ENCODE measurements around the gene RHBDD2.

The RHBDD2 gene

DNA sequence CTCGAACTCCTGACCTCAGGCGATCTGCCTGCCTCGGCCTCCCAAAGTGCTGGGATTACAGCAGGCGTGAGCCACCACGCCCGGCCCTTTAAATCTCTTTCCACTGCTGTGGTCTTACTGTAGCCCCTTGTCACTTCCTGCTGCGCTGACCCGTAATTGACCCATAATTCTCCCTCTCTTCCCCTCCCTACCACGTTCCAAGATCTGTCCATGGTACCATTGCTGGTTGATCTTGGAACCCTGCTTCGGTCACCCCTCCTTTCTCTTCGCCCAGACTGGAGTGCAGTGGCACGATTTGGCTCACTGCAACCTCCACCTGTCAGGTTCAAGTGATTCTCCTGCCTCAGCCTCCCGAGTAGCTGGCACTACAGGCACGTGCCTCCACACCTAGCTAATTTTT is 42.6 kb downstream of the RHBDD2 start:
- no peak for DNase-seq

- DNase-seq = no peak
Observed at GRCh38 chr7:75922966-75923603, 44.3 kb downstream of the RHBDD2 start.

DNA sequence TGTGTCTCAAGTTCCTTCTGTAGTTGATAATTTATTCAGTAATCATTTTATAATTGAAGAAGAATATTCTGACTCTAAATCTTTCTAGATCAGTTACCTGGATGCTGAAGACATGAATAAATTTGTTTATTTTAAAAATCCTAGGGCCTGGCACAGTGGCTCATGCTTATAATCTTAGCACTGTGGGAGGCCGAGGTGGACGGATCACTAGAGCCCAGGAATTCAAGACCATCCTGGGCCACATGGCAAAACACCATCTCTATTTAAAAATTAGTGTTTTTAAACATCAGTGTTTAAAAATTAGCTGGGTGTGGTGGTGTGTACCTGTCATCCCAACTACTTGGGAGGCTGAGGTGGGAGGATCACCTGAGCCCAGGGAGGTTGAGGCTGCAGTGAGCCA is 45.4 kb downstream of the RHBDD2 start:
- no peak for DNase-seq

DNA sequence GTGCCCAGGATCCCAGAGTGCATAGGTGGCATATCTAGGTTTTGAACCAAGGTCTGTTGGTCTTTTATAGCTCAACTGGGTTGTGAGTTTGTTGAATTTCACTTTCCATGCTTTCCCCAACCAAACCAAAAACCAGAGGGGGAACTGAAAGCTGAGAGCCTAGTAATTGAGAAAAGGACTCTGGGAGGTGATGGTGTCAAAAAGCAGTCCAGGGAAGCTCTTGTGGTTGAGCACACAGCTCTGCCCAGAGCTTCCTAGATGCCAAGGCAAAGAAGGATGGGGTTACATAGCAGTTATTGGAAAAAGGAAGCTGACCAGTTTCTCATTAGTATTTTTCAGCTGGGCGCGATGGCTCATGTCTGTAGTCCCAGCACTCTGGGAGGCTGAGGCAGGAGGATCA is 46.1 kb downstream of the RHBDD2 start:
- DNase-seq = no peak

DNA sequence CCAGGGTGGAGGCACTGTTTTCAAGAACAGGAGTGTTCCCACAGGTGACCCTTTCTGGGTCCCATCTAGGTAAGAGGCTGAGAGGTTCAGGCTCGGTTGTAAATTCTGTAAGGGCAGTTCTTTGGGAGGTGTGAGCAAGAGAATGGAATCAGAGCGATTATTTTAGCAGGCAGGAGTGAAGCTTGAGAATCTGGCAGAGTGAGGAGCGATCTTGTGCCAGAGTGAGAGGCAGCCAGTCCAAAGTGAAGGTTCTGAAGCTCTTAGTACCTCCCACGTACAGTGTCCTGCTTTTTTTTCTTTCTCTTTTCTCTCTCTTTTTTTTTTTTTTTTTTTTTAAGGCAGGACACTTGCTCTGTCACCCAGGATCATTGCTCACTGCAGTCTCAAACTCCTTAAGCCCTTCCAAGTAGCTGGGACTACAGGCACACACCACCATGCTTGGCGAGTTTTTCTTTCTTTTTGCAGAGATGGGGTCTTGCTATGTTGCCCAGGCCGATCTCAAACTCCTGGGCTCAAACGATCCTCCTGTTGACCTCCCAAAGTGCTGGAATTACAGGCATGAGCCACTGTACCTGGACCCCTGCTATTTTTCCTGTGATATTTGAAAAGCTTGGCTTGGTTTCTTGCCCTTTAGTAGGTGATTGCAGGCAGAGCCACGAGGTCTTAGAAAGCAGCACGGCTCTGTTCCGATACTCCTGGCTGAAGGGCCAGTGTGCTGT is 47.0 kb downstream of the RHBDD2 start:
- no peak for DNase-seq

DNA sequence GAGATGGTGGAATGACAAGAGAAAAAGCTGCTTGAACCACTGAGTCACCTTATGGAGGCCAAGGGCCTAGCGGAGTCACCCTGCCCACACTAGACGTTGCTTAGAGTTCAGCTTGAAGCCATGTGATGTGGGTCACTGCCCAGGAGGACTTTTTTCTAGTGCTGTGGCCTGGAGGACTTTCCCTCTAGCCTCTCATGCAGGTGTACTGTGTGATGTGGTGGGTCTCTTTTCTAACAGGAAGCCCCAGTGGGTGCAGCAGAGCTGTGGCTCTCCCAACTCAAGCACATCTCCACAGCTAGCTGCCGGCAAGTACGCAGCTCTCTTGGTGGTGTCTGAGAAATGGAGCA is 49.7 kb downstream of the RHBDD2 start:
- DNase-seq = no peak

GRCh38 chr7:75931680-75932079 is 52.8 kb downstream of the RHBDD2 start:
- peak; percentile 92 for DNase-seq

- peak; percentile 19 for DNase-seq
Observed at GRCh38 chr7:75937958-75938786, 59.3 kb downstream of the RHBDD2 start.
